Fibroblast of lung (primary cell): ENCODE measurements around the gene KCTD14. TPM values are rescaled to one million over a fixed set of nuclear protein-coding genes. Genes with fewer than 3 reads are reported as not detected.
"Not testable (repeated sequence)": the region's sequence is repeated elsewhere in the genome, so short reads cannot be mapped to it uniquely, and the experiment has no call there.

Experiments
- DNase-seq, 2 donors: peaks; one replicate each; pipeline versions ENCODE4 v3.0.0 to v3.0.0-alpha.2; 2010; ENCODE audit warnings: low read depth in 2 of 2
- H2AFZ ChIP-seq: 2 replicates; pipeline ENCODE4 v1.5.1; 2012; ENCODE audit warnings: low read length, control low read depth, inconsistent platforms
- H3K27ac ChIP-seq: 2 replicates; pipeline ENCODE4 v1.5.1; 2011; ENCODE audit warnings: low read length, control low read depth; ENCODE audit not compliant: insufficient read depth
- H3K27me3 ChIP-seq: 2 replicates; pipeline ENCODE4 v1.5.1; 2011; ENCODE audit warnings: mild to moderate bottlenecking, low read length; ENCODE audit not compliant: control insufficient read depth, insufficient read depth
- H3K36me3 ChIP-seq: 2 replicates; pipeline ENCODE4 v1.5.1; 2011; ENCODE audit warnings: low read length; ENCODE audit not compliant: control insufficient read depth, insufficient read depth
- H3K4me1 ChIP-seq: 2 replicates; pipeline ENCODE4 v1.5.1; 2011; ENCODE audit warnings: low read length; ENCODE audit not compliant: control insufficient read depth, insufficient read depth; ENCODE audit errors: extremely low read depth
- H3K4me2 ChIP-seq: 2 replicates; pipeline ENCODE4 v1.5.1; 2011; ENCODE audit warnings: low read length, control low read depth; ENCODE audit not compliant: insufficient read depth; ENCODE audit errors: extremely low read depth
- H3K4me3 ChIP-seq, 4 experiments: fragments of 200-600 bp in 1 of 4; sonication (generic) in 1 of 4; replicated peaks in 1 of 4; 2 replicates each; pipeline ENCODE4 v1.5.1; 2011 to 2016; ENCODE audit warnings: low read length in 4 of 4, low read depth in 3 of 4, mild to moderate bottlenecking in 3 of 4, control low read depth in 2 of 4, inconsistent platforms in 1 of 4, mixed read lengths in 1 of 4; ENCODE audit not compliant: insufficient read depth in 1 of 4; ENCODE audit errors: control extremely low read depth in 1 of 4
- H3K79me2 ChIP-seq: 2 replicates; pipeline ENCODE4 v1.5.1; 2012; ENCODE audit warnings: mild to moderate bottlenecking, low read length, inconsistent platforms; ENCODE audit not compliant: control insufficient read depth, insufficient read depth
- H3K9ac ChIP-seq: 2 replicates; pipeline ENCODE4 v1.5.1; 2011; ENCODE audit warnings: mild to moderate bottlenecking, low read length, control low read depth; ENCODE audit not compliant: insufficient read depth
- H3K9me3 ChIP-seq: 2 replicates; pipeline ENCODE4 v1.5.1; 2012; ENCODE audit warnings: low read depth, low read length; ENCODE audit not compliant: control insufficient read depth, insufficient read depth
- H4K20me1 ChIP-seq: 2 replicates; pipeline ENCODE4 v1.5.1; 2011; ENCODE audit warnings: low read length; ENCODE audit not compliant: control insufficient read depth, insufficient read depth; ENCODE audit errors: extremely low read depth
- CTCF ChIP-seq, 2 donors: IDR thresholded peaks in 1 of 2; conservative IDR thresholded peaks in 1 of 2; 1 replicate in 1 of 2; 2 replicates in 1 of 2; pipeline ENCODE4 v1.5.1; 2011 to 2012; ENCODE audit warnings: low read length in 2 of 2, control low read depth in 1 of 2, inconsistent platforms in 1 of 2, low read depth in 1 of 2, mild to moderate bottlenecking in 1 of 2
- EZH2 ChIP-seq: IDR thresholded peaks from 2 replicates; pipeline ENCODE4 v1.5.1; 2012; ENCODE audit warnings: low read length, control low read depth, mild to moderate bottlenecking; ENCODE audit errors: missing control alignments
- polyA plus RNA-seq, 2 donors: library from polyadenylated mRNA; depleted of rRNA in 1 of 2; stranded (reverse) in 1 of 2; unstranded in 1 of 2; fragments of >200 nt; gene quantifications; 2 replicates each; pipeline ENCODE4 v1.2.1, GENCODE V29; 2011 to 2012; ENCODE audit warnings: missing spikeins in 1 of 2
- total RNA-seq: library from RNA; depleted of rRNA; stranded (reverse); fragments of >200 nt; gene quantifications from 2 replicates; pipeline ENCODE4 v1.2.1, GENCODE V29; 2014

The KCTD14 gene
- total and polyA plus RNA-seq, 2 donors (not counting 1 experiment from before 2014, with no cell fraction given): 0.33 to 2.5 TPM

GRCh38 chr11:78060533-78060932, 37.5 kb upstream of the KCTD14 start:
- TF ChIP-seq EZH2 (no peak), CTCF (conservative IDR thresholded peaks at IDR 0.05 in 1 of 2, IDR thresholded peaks at IDR 0.05 in 1 of 2; ENCODE audit: low read depth in 1 of 2, low read length in 2 of 2) (no peak)
- Histone ChIP-seq H3K9me3 (no peaks in the 10 kb centered on the region), H3K4me1 (no peaks in the 10 kb centered on the region), H3K27me3 (no peaks in the 10 kb centered on the region), H3K79me2 (no peaks in the 10 kb centered on the region), H3K4me3 (no peak overlapping the region), H2AFZ (no peak overlapping the region), H3K9ac (no peak overlapping the region), H4K20me1 (no peaks in the 10 kb centered on the region), H3K4me2 (no peak overlapping the region), H3K27ac (no peak overlapping the region), H3K36me3 (no peaks in the 10 kb centered on the region)
- no peak for DNase-seq

DNA sequence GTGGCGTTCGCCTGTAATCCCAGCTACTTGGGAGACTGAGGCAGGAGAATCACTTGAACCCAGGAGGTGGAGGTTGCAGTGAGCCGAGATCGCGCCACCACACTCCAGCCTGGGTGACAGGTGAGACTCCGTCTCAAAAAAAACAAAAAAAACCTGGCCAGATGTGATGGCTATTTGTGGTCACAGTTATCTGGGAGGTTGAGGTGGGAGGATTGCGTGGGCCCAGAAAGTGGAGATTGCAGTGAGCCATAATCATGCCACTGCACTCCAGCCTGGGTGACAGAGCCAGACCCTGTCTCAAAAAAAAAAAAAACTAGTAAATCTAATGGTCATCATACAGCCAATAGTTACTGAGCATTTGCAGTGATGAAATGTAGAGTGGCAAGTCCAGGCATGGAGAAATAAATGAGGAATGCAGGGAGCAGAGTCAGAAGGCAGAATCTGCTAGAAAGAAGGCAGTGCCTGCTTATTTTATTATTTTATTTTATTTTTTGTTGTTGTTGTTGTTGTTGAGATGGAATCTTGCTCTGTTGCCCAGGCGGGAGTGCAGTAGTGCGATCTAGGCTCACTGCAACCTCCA, 36.8 kb upstream of the KCTD14 start:
- not testable (repeated sequence) for H3K9ac ChIP-seq, H2AFZ ChIP-seq, H3K9me3 ChIP-seq, H3K4me3 ChIP-seq, DNase-seq, H3K27me3 ChIP-seq, H3K4me1 ChIP-seq, H4K20me1 ChIP-seq, H3K36me3 ChIP-seq, H3K4me2 ChIP-seq, H3K79me2 ChIP-seq, H3K27ac ChIP-seq

GRCh38 chr11:78057462-78058055, 34.5 kb upstream of the KCTD14 start:
- no peak overlapping the region for H3K9ac ChIP-seq

More at GRCh38 chr11:78057462-78058055, 34.5 kb upstream of the KCTD14 start:
- DNase-seq: no peak
- Histone ChIP-seq H3K4me3 (no peak overlapping the region), H4K20me1 (no peaks in the 10 kb centered on the region), H3K27me3 (no peaks in the 10 kb centered on the region), H3K27ac (no peak overlapping the region), H2AFZ (no peak overlapping the region), H3K4me1 (no peaks in the 10 kb centered on the region), H3K9me3 (no peaks in the 10 kb centered on the region), H3K36me3 (no peaks in the 10 kb centered on the region), H3K4me2 (no peak overlapping the region), H3K79me2 (no peaks in the 10 kb centered on the region)
- no peak for TF ChIP-seq CTCF (conservative IDR thresholded peaks at IDR 0.05 in 1 of 2, IDR thresholded peaks at IDR 0.05 in 1 of 2; ENCODE audit: low read depth in 1 of 2, low read length in 2 of 2)
- no peak for TF ChIP-seq EZH2
